GM19324 (cell line): Measurements from ENCODE around the gene PDCL3.

Source experiments
- ATAC-seq: cut with Tn5 transposase; IDR thresholded peaks from one replicate; pipeline ENCODE4 v1.9.1; 2021; ENCODE audit warnings: mild to moderate bottlenecking, moderate library complexity; ENCODE audit not compliant: unreplicated experiment, low FRiP score

The PDCL3 gene

DNA sequence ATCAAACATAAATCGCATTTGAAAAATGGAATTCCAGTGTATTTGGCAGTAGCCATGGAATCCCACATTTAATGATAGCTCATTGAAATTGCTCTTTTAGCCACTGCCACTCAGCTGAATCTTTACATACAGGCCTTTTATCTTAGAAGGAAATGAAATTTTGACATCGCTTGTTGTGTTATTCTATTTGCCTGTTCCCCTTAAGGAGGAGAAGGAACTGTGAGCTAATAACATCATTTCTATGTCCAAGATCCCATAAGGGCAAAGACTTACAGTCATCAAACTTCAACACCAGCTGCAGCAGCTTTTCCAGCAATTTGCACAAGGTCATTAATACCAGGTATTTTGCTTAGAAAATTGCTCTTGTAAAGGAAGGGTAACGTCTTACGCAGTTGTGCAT, 6.0 kb upstream of the PDCL3 start:
- ATAC-seq = no peak

DNA sequence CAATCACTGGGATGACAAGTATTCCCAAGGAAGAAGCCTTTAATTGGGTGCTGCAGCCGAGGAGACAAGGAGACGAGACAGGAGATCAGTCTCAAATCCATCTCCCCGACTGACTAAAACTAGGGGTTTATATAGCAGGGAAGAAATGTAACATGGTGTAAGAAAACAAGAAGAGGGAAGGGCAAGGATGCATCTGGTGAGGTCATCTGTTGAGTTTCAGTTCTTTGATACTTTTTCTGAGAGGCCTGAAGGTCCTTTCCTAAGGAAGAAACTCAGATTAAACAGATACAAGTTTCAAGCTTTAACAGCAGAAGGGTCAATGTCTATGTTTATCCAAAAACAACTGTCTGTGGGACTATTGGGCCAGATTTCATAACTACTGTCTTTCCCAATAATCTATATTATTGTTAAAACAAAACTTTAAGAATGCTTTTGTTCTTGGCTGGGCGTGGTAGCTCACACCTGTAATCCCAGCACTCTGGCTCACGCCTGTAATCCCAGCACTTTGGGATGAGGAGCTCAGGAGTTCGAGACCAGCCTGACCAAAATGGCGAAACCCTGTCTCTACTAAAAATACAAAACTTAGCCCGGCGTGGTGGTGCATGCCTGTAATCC, 2.5 kb upstream of the PDCL3 start:
- ATAC-seq = no peak

DNA sequence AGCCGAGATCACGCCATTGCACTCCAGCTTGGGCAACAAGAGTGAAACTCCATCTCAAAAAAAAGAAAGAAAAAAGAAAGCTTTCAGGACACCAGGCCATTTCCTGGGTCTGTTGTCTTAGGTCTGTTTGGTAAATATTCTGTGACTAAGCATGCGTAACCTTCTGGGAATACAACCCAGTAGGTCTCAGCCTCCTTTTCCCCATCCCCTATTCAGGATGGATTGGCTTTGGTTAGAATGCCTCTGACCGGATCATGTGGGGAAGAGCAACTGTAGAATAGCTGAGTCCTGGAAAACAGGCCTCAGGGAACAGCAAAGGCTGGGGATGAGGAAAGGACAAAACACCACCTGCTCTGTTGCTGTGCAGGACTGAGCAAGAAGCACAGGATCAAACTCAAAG, 1.6 kb upstream of the PDCL3 start:
- no peak for ATAC-seq

DNA sequence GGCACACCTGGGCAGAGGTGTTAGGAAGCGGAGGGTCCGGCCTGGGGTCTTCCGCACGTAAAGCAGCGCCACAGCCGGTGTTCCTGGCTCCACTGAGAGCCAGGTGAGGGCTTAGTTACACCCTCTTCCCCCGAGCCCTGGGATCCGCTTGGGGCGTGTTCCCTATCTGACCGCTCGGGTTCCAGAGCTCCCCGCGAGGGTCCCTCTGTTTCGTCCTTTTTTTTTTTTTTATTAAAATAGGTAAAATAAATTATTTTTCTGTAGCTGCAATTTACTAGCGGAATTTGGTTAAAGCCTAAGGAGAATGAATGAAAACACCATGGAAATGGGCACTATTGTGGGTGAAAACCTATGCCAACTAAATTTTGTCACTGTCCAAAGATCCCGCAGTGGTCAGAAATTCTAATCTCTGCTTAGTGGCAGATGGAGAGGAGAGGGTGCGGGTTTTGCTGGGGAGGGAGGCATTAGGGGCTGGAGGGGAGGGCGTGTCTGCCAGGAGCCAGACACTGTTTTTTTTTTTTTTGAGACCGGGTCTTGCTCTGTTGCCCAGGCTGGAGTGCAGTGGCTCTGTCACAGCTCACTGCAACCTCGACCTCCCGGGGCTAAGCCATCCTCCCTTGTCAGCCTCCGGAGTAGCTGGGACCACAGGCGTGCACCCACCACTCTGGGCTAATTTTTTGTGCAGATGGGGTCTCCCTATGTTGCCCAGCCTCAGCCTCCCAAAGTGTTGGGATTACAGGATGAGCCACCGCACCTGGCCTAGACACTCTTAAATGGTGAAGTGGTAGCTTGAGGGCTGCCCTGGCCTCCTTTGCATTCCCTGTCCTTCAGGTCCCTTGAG, 834 bp downstream of the PDCL3 start:
- ATAC-seq = no peak

DNA sequence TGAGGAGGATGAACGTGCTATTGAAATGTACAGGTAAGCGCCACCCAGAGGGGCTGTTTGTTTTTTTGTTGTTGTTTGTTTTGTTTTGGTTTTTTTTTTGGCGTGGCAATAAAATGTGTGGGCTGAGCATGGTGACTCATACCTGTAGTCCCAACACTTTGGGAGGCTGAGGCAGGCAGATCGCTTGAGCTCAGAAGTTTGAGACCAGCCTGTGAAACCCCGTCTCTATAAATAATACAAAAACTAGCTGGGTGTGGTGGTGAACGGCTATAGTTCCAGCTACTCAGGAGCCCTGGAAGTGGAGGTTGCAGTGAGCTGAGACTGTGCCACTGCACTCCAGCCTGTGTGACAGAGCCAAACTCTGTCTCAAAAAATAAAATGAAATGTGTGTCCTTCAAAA, 6.2 kb downstream of the PDCL3 start:
- no peak for ATAC-seq

DNA sequence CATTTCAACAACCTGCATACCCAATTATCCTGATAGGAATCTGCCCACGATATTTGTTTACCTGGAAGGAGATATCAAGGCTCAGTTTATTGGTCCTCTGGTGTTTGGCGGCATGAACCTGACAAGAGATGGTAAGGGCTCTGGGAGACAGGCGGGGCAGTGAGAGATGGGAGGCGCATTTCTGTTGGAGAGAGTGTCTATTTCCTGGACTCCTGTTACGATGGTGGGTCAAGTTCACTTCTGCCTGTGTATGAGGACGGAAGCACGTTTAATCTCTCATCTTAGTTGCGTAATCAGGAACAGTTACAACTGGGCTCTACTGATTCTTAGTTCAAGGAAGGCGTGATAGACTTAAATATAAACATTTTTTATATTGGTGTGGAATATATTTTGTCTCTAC, 8.9 kb downstream of the PDCL3 start:
- no peak for ATAC-seq

DNA sequence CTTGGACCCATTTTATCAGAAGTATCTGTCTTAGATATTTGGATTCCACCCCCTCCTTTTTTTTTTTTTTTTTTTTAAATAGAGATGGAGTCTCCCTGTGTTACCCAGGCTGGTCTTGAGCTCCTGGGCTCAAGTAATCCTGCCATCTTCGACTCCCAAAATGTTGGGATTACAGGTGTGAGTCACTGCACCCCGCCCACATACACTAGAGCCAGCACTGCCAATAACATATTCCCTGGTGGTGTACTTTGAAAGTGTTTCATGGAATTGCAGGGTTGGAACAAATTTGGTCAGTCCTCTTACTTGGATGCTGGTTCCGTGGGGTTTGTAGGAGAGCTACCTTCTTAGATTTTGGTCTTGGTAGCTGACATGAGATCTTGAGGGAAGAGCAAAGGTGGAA, 15.0 kb downstream of the PDCL3 start:
- ATAC-seq = no peak

DNA sequence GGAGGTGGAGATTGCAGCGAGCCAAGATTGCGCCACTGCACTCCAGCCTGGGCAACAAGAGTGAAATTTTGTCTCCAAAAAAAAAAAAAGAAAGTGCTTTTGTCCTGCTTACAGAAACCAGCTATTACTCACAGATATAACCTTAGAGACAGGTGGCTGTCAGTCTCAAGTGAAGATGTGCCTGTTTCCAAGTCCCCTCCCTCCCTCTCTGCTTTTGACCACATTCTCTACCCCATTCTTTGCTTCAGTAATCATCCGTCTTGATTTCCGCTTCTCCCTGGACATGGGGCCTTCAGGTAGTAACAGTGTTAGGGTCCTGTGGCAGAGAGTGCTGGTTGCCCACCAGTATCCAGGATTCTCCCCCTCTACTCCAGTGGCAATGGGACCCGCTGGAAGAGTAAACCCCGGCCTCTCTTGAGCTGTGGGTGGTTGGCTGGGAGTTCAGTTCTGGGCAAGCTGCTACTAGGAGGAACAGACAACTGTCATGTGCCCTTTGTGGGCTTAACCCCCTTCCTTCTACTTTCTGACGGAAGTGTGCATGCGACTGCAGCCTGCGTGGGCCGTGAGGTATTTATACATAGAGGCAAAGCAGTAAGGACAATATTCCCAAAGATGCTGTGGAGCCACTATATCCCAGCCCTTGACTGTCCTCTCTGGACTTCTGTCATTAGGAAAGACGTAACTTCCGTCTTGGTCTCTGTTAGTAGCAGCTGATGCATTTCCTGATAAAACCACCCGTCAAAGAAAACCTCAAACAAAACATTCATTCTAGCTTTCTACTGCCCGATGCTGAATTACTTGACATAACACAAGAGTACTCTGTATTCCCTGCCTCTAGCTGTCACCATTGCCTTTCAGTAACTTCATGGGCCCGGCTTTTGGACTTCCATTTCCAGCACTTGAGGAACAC, 17.8 kb downstream of the PDCL3 start:
- ATAC-seq = peak; percentile 65

DNA sequence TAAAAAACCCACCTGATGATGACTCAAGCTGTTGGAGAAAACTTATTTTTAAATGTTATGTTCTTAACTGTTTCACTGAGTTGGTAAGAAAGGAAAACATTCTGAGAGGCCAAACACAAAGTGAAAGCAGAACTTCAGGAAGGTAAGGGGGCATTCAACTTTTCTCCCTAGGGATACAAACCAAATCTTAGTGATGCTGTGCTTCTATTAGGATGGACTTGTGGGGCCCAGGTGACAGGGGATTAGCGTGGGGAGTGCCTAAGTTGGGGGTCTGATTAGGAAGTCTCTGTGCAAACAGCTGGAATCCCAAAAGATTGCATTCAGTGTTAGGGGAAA, 18.5 kb downstream of the PDCL3 start:
- ATAC-seq = no peak

DNA sequence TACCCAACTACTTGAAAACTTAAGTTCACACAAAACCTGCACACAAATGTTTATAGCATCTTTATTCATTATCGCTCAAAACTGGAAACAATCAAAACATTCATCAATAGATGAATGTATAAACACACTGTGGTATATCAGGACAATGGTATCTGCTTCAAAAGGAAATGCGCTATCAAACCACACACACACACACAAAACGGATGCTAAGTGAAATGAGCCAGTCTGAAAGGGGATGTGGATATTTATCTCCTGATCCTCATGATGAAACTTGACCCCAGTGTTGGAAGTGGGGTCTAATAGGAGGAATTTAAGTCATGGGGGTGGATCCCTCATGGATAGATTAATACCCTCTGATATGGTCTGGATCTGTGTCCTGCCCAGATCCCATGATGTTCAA, 22.0 kb downstream of the PDCL3 start:
- ATAC-seq = no peak

DNA sequence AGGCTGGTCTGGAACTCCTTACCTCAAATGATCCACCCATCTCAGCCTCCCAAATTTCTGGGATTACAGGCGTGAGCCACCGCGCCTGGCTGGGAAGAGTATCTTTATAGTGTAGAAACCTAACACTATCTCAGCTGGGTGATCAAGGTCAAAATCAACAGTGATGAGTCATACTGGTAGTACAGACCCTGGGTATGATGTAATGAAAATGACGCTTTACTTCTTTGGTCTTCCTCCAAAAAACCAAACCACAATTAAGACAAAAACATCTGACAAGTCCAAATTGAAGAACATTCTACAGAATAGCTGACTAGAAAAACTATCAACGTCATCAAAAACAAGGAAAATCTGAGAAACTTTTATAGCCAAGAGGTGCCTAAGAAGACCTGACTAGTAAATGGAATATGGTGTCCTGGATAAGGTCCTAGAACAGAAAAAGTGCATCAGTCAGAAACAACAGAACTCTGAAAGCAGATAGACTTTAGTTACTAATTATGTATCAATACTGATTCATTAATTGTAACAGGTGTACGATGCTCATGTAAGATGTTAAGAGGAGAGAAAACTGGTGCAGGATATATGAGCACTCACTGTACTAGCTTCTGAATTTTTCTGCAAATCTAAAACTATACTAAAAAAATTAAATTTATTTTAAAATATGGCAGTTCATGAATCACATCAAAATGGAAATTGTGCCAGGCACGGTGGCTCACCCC, 25.4 kb downstream of the PDCL3 start:
- no peak for ATAC-seq

DNA sequence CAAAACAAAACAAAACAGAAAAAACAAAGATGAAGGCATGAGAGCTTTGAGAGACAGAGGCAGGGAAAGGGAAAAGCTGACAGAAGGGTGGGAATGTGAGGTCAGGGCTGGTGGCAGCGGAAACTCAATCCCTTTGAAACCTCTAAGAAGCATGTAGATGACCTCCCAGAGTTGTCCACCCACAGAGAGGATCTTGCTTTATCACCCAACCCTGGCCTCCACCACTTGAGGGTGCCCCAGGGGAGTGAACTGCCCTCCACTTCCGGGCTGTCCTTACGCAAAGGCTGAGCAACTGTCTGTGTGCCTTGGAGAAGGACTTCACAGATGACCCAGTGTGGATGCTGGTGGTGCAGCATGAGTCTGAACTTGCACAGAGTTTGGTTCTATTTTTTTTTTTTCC, 26.7 kb downstream of the PDCL3 start:
- no peak for ATAC-seq

DNA sequence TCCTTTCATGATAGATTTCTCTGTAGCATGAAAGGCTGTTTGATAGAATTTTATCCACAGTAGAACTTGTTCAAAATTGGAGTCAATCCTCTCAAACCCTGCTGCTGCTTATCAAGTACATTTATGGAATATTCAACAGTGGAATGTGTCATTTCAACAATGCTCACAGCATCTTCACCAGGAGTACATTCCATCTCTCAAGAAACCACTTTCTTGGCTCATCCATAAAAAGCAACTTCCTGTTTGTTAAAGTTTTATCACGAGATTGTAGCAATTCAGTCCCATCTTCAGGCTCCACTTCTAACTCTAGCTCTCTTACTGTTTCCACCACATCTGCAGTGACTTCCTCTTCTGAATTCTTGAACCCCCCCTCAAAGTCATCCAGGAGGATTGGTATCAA, 29.4 kb downstream of the PDCL3 start:
- no peak for ATAC-seq

DNA sequence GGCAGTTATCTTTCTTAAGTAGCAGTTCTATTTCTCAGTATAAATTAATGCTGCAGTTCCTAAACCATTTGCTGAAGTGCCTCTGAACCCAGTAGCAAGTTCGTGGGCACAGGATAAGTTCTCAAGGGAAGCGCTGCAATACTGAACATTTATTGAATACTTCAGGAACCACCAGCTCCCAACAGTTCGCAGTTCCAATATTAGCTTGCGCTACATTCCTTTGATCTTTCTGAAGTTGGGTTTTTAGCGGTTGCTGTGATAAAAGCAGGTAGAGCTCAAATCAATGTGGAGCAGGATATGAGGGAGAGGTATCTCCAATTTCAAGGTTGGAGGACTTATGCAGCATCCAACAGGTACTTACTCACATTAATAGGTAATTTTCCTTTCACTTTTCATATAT, 33.7 kb downstream of the PDCL3 start:
- ATAC-seq = no peak

DNA sequence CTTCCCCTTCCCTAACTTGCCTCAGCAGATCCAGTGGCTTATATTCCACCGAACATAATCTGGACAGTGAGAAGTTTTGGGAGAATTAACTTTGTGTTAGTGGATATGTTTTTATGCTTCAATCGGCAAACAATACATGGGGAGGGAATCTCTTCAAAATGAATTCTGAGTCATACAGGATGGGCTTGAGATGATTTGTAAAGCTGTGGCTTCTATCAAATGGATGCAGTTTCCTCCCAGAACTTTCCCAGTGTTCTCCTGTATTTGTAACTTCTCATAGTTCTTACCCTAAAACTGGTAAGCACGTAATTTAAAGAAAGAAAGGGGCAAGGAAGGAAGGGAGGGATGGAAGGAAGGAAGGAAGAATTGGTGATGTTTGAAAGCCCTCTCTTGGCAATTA, 36.8 kb downstream of the PDCL3 start:
- ATAC-seq = no peak

DNA sequence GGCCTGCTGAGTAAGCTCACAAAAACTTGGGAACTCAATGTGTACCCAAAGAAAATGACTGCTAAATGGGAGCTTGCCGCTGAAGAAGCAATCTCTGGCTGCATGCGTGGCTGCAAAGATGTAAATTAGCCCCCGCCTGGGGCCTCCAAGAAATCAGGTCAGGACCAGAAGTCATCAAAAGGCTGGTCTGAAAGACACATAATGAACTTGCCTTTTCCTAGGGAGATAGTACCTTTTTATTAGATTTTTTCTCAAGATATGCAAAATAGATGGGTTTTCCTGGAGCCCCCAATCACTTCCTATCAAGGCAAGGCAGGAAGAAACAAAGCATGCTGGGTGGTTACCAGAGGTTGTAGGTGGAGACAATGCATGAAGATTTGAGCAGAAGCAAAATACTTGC, 38.9 kb downstream of the PDCL3 start:
- no peak for ATAC-seq

DNA sequence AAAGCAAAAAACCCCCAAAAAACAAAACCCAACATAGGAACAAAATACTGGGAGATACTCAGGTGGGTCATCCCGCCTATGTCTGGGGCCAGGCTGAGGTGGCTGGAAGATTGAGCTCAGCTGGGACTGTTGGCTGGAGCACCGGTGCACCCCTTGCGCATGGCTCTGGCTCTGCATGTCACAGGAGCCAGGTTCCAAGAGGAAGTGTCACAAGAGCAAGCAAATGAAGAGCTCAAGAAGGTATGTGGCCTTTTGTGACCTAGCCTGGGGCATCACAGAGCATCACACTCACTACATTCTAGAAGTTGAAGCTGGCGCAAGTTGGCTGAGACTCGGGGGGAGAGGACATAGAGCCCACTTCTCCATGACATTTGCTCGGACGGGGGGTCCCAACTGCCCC, 40.6 kb downstream of the PDCL3 start:
- ATAC-seq = no peak

DNA sequence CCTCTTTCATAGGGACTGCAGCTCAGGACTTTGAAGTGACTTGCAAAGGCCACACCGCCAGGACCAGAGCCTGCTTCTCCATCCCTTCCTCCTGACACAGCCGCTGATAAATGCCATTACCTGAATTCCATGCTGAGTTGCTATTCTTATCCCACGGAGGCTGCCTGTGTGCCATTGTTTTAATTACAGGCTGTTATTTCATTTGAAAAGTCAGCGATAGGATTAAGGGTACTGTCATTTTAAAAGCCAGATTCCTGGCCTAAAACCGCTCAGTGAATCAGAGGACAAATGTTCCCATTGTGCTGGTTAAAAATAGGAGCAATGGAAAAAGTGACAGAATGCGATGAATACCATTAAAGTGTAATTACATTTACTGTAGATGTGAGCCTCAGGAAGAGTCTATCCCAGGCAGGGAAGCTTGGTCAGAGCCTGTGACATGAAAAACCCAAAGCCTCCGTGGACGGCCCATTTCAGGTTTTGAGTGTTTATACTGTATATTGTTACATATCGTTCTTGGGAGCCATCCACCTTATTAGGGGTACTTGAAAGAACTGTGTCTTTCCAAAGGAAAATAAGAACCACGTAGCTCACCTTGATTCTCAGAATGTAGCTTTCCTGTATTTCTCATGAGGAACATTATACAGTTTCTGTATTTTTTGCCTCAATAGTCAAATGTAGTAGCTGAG, 41.3 kb downstream of the PDCL3 start:
- no peak for ATAC-seq

DNA sequence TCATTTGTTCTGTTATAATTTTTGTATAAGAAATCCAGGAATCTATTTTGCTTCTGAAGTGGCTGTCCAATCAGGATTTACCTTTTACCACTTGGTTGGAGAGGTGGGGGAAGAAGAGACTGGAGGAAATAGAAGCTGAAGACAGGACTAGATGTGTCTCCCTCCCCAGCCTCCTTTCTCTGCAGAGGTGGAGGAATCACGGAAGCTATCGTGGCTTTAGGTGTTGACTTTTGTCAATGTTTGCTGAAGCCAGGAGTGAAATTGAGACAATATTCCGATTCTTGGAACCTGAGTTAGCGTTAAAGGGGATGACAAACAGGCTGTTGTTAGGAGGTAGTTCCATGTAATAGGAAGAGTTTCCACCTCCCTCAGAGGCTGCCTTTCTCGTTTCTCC, 43.5 kb downstream of the PDCL3 start:
- ATAC-seq = no peak

DNA sequence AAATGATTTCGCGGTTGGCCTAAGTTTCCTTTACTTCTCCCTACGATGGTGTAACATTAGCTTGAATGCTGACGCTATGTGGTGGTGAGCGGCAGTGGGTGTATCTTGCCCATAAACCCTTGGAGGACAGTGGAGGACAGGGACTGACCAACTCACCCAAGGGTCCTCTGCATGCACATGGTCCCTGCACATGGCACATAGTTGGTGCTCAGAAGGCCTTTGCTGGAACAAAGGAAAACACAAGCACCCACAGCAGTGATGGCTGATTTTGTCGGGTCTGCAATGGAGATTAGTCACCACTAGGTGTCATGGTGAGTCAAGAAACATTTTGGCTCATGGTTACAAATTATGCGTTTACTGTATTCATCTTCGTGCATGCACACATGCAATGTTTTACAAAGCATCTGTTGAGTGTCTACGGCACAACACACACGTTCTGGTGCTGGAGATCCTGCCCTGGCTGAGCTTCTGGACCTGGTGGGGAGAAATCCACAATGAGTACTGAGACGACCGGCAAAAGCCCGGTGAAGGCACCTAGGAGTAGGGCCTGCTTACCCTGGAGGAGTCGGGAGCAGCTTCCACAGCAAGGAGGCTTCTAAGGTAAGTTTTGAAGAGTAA, 44.0 kb downstream of the PDCL3 start:
- ATAC-seq = no peak
